ENCODE results near the gene RASGRP3.

The RASGRP3 gene

DNA sequence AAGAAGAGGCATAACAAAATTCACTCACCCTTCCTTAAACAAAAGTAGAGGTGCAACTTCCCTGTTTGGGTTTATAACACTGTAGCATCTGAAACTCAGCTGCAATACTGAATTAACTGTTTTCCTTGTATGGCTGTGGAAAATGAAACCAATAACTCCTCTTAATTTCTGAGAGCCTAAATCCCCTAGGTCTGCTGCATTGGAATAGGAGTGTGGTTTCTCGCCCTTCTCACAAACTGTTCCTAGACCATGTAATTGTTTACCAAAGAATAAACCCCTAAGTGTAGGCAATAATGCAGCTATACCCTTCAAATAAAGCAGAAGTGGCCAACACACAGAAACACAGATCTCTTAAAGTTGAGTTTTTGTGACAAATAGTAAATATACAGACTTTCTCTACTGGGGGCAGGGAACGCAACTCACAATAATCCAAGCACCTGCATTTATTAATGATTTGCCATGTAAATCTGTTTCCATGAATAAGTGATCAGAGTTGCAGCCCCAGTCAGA, 52.0 kb downstream of the RASGRP3 start:
- DNase-seq, result no peak

GRCh38 chr2:33529771-33530481, 53.5 kb downstream of the RASGRP3 start:
- DNase-seq, result no peak

GRCh38 chr2:33530690-33531548, 54.5 kb downstream of the RASGRP3 start:
- DNase-seq, result no peak

DNA sequence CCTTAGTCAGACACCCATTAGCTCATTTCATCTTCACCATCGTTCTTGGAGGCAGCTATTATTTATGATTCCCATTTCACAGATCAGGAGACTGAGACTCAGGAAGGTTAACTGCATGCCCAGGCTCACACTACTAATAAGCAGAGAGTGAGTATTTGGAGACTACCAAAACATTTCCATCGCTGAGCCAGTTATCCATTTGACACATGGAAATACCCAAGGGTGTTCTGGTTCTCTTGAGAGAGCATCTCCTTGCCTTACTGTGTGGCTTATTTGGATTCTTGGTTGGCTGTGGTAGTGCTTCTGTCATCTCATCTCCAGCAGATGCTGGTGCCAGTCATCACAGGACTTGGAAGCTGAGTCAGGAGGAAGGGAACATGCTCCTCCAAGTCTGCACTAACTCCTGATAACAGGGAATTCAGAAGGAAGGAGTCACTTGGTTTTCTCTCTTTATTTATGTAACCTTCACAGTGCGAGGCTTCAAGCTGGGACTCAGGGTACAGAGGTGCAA, 55.2 kb downstream of the RASGRP3 start:
- no peak for DNase-seq

- DNase-seq, result no peak
Observed at GRCh38 chr2:33532146-33532545, 55.7 kb downstream of the RASGRP3 start.

GRCh38 chr2:33532966-33533365, 56.5 kb downstream of the RASGRP3 start:
- no peak for DNase-seq

GRCh38 chr2:33535421-33535820, 59.0 kb downstream of the RASGRP3 start:
- no peak for DNase-seq

GRCh38 chr2:33541243-33541642, 64.8 kb downstream of the RASGRP3 start:
- no peak for DNase-seq

GRCh38 chr2:33550206-33550605, 73.8 kb downstream of the RASGRP3 start:
- DNase-seq, result no peak

- no peak for DNase-seq
Observed at GRCh38 chr2:33552758-33553461, 76.5 kb downstream of the RASGRP3 start.

DNA sequence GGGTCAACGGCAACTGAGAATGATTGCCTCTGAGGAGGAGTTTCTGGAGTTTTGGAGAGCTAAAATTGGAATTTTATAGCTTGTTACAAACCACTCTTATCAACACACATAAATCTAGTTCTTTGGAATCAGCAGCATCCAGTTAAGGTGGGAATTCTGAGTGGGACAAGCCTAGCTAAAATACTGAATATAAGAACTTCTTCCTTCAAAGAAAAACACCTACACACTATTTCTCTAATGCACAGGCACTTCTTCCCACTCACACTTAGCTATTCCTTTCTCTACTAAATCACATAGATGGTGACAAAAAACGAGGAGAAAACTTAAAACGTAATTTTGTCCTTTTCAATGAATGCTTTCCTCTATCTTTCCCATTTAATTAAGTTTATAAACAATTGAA, 79.2 kb downstream of the RASGRP3 start:
- no peak for DNase-seq

DNA sequence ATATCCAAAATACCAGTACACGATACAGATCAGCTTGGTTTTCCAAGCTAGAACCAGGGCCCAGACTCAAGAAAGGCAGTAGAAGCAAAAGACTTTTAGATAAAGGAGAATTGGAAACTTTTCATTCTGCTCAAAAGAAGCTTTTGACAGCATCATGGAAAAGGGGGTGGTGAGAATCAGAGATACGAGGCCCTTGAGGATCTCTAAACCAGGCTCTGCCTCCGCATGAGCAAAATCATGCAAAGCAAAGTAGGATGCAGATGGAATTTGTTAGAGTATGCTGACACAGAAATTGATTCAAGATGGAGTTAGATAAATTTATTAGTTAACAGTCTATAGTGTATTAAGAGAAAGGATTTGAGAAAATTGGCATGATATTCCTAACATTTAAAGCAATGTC, 82.9 kb downstream of the RASGRP3 start:
- no peak for DNase-seq

DNA sequence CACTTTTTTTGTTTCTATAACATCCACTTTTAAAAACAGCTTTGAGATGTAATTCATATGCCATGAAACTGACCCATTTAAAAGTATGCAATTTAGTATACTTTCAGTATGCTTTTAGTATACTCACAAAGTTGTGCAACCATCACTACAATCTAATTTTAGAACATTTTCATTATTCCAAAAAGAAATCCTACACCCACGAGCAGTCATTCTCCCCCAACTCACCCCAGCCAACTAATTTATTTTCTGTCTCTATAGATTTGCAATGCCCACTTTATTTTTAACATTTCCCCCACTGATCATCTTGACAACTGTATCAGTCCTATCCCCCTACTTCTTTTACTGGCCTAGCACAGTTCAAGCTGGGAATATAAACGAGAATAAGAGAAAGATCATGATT, 83.6 kb downstream of the RASGRP3 start:
- no peak for DNase-seq

- DNase-seq, result no peak
Observed at GRCh38 chr2:33561872-33562271, 85.4 kb downstream of the RASGRP3 start.

DNA sequence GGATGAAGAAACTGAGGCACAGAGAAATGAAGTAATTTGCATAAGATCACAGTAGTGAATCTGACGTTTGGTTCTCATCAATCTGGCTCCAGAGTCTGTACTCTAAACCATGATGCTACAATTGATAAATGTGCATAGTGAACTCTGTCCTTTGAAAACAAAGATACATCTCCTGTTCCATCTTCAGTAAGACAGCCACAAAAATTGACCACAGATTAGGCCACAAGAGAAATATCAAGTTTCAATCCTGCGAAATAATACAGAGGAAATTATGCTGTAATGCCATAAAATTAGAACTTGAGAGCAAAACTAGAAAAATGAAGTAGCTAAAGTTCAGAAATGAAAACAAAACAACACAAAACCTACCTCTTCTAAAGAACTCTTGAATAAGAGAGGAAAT, 94.2 kb downstream of the RASGRP3 start:
- DNase-seq, result no peak

GRCh38 chr2:33573657-33574056, 97.2 kb downstream of the RASGRP3 start:
- DNase-seq, result no peak

DNA sequence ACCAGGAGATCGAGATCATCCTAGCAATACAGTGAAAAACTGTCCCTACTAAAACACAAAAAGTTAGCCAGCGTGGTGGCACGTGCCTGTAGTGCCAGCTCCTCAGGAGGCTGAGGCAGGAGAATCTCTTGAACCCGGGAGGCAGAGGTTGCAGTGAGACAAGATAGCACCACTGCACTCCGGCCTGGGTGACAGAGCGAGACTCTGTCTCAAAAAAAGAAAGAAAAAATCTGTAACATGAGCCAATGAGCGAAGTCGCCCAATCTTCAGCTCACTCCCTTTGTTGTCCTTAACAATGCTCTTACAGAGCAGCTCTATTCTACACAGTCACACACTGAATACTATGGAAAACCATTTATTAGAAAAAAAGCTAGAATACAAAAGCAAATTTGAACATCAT, 100.6 kb downstream of the RASGRP3 start:
- peak in 1 of 2 donors; percentile 57 for DNase-seq

GRCh38 chr2:33577668-33578067, 101.2 kb downstream of the RASGRP3 start:
- DNase-seq, result no peak

DNA sequence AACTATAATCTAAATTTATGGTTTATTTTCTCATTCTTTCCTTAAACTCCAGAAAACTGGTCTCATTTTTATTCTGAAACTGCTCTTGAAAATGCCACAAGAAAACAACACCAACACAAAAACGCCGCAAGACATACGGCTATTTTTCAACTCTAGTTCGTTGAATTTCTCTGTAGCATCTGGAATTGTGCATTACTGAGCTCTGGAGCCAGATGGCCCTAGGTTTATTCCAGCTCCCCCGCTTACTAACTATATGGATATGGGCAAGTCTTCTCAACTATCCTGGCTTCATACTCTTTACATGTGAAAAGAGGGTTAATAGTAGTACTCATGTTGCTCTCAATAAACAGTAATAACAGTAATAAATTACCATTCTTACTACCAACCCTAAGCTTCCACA, 102.8 kb downstream of the RASGRP3 start:
- DNase-seq, result no peak

GRCh38 chr2:33581872-33582271, 105.4 kb downstream of the RASGRP3 start:
- DNase-seq, result no peak

DNA sequence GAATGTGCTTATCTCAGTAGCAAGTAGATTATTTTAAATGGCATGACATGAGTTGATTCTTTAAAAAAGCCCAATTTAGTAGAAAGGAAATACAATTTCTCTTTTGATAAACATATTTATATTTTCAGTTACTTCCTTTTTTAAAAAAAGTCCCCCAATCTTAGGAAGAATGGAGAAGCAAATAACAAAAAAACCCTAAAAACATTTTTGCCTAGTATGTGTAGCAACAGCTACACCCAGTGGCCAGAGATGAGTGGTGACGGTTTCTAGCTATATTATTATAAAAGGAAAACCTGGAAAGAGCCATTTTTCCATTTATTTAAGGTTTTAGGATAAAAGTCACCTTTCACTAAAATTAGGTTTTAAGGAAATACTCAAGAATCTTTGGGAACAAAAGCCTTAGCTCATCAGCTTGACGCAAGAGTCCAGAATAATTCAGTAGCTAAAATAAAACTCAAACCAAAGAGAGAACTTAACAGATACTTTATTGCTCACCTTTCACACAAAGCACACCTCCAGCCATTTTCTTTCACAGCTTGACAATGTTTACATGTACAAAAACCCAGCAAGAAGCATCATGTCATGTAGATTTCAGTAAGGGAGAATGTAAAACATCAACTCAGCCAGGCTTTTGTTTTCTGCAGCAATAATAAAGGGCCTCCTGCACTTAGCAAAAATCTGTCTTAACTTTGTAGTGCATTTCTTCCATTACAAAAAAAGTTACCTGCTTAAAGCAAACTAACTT, 106.9 kb downstream of the RASGRP3 start:
- DNase-seq, result peak in 1 of 2 donors; percentile 82

GRCh38 chr2:33586766-33587165, 110.3 kb downstream of the RASGRP3 start:
- DNase-seq, result no peak
